Subcutaneous adipose tissue (tissue), 4 donors: Measurements from ENCODE around the gene TNS4. TPM values are rescaled to one million over a fixed set of nuclear protein-coding genes. Genes with fewer than 3 reads are reported as not detected.

Experiments used
- total RNA-seq, 4 donors: library from RNA; depleted of rRNA; stranded (reverse); fragments of >200 nt; gene quantifications; one replicate each; pipeline ENCODE4 v1.1.0, GENCODE V29; 2016
- TF ChIP-seq, protein P1 (sequence below): fragments of 450-650 bp; IDR thresholded peaks from one replicate; pipeline ENCODE4 v1.5.1; 2016; ENCODE audit warnings: low read depth, mild to moderate bottlenecking, control low read depth, antibody characterized with exemption, moderate library complexity

Gene TNS4
- total RNA-seq, 4 donors from 2014 or later = not detected

DNA sequence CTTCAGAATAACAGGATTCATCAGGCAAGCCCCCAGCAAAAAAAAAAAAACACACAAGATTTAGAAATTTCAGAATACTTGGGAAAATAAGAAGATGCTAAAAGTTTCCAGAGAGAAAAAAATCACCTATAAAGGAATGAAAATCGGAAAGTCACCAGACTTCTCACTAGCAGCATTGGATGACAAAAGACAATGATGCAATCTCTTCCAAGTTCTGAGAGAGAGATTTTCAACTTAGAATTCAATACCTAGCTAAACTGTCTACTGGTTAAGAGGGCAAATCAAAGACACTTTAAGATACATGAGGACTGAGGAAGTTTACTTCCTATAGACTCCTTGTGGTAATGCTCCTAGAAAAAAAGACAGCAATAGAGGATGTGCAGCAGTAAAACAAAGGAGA lies 23.9 kb upstream of the TNS4 start:
- TF ChIP-seq, protein P1, sequence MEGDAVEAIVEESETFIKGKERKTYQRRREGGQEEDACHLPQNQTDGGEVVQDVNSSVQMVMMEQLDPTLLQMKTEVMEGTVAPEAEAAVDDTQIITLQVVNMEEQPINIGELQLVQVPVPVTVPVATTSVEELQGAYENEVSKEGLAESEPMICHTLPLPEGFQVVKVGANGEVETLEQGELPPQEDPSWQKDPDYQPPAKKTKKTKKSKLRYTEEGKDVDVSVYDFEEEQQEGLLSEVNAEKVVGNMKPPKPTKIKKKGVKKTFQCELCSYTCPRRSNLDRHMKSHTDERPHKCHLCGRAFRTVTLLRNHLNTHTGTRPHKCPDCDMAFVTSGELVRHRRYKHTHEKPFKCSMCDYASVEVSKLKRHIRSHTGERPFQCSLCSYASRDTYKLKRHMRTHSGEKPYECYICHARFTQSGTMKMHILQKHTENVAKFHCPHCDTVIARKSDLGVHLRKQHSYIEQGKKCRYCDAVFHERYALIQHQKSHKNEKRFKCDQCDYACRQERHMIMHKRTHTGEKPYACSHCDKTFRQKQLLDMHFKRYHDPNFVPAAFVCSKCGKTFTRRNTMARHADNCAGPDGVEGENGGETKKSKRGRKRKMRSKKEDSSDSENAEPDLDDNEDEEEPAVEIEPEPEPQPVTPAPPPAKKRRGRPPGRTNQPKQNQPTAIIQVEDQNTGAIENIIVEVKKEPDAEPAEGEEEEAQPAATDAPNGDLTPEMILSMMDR = no peak

GRCh38 chr17:40524243-40524965 lies 23.0 kb upstream of the TNS4 start:
- TF ChIP-seq, protein P1 = no peak

- TF ChIP-seq, protein P1 = no peak
Observed at GRCh38 chr17:40522961-40523310, 21.5 kb upstream of the TNS4 start.

DNA sequence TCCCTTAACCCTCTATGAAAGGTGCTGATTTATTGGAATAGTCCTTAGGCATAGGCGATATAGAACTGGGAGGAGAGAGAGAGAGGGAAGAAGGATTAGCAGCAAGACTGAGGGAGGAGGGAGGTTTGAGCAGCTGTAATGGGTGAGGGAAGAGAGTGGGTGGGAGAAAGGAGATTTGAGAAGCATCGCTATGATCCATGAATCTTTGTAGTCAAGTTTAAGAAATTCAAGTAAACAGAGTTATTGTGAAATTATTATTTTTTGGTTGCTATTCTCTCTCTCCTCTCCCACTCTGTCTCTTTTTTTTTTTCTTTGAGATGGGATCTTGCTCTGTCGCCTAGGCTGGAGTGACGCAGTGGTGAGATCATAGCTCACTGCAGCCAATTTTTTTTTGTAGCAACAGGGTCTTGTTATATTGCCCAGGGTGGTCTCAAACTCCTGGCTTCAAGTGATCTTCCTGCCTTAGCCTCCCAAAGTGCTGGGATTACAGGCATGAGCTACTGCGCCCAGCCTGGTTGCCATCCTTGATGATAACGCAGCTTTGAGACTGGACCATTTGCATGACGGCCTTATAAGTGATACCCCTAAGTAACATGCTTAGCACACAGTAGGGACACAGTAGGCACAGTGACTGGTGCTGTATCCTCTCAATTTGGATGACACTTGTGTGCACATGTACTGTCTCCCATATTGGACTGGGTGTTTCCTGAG lies 21.0 kb upstream of the TNS4 start:
- TF ChIP-seq, protein P1 = no peak

DNA sequence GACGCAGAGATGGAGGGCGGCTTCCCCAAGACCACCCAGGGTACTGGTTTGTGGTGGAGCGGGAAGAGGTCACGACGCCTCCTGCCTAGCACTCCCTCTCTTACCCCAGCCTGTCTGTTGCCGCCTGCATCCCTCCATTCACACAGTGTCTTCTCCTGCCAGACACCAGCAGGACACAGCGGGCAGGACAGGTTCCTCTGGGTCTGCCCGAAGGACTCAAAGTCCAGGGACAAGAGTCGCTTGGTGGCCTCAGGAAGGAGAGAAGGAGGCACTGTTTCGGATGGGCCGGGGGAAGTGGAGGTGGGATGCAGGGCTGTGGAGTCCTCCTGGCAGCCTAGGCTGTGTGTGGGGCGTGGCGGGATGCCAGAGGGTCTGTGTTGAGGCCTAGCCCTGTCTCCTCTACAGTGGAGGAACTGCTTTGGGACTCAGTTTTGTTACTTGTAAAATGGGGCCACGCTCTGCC lies 19.6 kb upstream of the TNS4 start:
- TF ChIP-seq, protein P1 = no peak

DNA sequence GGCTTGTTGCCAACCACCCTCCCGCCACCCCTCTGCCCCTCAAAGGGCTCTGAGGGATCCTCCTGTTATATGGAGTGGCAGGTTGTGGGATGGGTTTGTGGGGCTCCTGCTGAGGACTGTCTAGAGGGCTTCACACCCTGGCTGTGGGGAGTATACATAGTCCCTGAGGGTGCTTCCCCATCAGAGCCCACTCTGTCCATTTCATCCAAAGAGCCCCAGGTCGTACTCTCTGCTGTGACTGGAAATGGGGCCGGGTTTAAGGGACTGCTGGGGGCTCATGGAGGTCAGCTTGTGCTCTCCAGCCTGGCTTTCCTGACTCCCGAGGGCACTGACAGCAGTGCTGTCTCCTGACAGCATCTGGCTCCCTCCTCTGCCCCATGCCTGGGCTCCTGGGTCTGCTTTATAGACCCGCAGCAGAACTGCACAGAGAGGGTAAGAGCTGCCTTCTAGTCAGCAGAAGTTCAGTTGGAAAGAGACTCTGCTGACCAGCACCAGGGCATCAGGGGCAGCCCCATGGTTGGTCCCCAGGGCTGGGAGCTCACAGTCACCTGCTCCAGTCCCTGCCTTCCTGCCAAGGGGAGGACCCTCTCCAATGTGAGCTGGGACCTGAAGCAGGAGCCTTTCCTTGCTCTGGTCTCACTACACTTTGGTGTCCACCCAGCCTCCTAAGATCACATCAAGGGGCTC lies 17.8 kb upstream of the TNS4 start:
- TF ChIP-seq, protein P1 = no peak
